GM18517 (cell line): ENCODE results near the gene KRT4.
"Not testable (repeated sequence)": the region's sequence is repeated elsewhere in the genome, so short reads cannot be mapped to it uniquely, and the experiment has no call there.

Experiments used
- ATAC-seq: cut with Tn5 transposase; IDR thresholded peaks from one replicate; pipeline ENCODE4 v1.9.1; 2021; ENCODE audit warnings: mild to moderate bottlenecking, moderate library complexity; ENCODE audit not compliant: unreplicated experiment

KRT4 gene

GRCh38 chr12:52776435-52776834 is 37.5 kb downstream of the KRT4 start:
- no peak for ATAC-seq

GRCh38 chr12:52774629-52775250 is 39.2 kb downstream of the KRT4 start:
- no peak for ATAC-seq

DNA sequence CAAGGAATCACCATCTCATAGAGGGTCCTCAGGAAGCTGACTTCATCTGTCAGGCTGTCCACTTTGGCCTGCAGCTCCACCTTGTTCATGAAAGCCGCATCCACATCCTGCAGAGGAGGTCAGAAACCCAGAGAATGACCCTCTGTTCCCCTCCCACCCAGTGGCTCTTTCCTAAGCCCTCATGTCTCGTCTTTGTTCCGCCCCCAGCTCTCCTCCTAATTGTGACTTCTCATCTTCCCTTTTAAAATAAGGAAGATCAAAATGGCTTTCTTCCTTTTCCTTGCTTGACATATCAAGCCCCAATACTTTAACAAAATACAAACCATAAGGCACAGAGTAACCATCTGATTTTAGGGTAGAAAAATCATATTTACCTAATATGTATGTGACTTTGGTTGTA is 41.1 kb downstream of the KRT4 start:
- ATAC-seq: no peak

GRCh38 chr12:52772188-52772587 is 41.7 kb downstream of the KRT4 start:
- no peak for ATAC-seq

DNA sequence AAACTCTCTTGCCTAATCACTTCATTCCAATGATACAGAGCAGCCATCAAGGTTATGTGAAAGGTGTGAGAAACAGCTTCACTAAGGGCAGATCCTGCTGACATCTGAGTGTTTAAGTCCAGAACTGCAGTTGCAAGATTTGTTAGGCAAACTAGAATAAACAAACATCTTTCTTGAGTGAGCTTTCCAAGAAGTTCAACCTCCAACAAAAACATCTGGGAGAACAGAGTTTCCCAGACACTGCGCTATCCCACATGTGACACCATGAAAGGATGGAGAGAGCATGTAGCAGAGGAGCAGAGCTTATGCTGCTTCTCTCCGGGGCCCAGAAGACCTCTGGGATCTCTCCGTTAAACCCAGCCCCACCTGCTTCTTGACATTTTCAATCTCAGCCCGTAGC is 42.4 kb downstream of the KRT4 start:
- no peak for ATAC-seq

DNA sequence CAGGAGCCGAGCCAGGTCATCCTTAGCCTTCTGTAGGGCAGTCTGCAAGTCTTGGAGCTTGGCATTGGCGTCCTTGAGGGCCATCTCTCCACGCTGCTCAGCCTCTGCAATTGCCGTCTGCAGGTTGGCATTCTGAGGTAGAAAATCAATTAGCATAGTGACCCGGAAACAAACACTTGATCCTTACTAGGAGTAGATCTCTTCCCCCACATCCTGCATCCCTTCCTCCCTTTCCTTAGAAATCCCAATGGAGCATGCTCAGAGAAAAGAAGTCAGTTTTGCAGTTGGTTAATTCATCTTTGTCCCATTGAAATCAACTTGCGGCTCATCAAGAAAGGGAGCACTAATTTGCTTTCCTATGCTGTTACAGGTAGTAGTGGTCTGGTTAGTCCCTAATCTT is 42.8 kb downstream of the KRT4 start:
- ATAC-seq: no peak

DNA sequence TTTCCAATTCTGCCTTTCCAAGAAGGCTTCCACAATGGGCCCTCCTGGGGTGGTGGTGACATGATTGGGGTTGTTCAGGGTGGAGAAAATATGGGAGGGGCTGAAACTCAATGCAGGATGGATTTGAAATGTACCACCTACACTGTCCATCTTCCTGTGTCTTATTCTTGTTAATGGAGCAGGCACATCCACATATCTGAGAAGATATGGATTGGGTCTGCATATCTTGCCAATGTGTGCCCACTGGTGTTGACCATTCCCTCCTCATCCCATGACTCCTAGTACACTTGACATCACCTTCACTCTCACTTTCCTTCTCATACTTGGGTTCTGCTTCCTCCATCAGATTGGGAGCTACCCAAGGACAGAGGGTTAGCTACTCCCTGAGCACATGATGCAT is 44.0 kb downstream of the KRT4 start:
- ATAC-seq: no peak

DNA sequence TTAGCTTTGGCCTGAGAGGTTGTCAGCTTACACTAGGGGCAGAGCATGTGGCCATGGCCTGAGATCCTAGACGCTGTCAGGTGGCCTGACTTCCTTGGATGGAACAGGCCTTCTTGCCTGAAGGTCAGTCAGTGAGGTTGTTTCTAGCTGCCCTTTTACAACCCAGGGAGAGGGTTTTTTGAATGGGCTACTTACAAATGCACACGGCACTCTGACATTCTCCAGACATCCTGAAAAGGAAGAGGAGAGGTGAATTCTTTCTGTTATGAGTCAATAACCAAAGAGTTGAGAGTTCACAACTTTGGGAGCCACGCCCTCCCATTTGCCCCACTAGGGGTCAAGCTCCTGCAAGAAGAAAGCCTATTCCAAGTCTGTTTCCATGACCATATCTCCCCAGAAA is 44.6 kb downstream of the KRT4 start:
- ATAC-seq: no peak

DNA sequence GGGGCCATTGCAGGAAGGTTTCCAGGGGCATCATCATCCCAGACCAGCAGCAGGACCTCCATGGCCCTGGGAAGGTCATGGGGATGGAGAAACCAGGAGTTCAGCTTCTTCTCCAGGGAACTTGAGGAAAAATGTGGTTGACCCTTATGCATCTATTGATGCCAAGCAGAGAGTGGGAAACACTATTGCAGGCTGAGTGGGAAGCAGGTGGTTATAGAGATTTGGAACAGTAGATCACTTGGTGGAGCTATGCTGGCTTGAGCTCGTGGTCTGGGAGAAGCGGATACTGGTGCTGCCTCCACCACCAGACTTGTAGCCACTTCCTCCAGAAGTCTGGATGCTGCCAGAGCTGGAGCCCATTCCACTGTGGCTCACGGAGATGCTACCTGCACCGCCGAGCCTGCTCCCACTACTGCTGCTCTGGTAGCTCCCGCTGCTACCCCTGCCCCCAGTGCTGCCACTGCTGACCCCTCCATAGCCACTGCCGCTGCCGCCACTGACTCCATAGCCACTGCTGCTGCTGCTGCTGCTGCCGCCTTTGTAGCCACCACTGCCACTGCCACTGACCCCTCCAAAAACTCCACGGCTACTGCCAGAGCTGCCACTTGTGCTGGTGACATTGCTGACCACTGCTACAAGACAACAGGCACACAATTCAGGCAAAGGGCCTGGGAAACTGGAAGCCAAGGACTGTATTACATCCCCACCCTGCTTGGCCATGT is 45.3 kb downstream of the KRT4 start:
- no peak for ATAC-seq

GRCh38 chr12:52767427-52767826 is 46.5 kb downstream of the KRT4 start:
- ATAC-seq: no peak

GRCh38 chr12:52767020-52767379 is 46.9 kb downstream of the KRT4 start:
- ATAC-seq: no peak

GRCh38 chr12:52766351-52767019 is 47.4 kb downstream of the KRT4 start:
- ATAC-seq: no peak

DNA sequence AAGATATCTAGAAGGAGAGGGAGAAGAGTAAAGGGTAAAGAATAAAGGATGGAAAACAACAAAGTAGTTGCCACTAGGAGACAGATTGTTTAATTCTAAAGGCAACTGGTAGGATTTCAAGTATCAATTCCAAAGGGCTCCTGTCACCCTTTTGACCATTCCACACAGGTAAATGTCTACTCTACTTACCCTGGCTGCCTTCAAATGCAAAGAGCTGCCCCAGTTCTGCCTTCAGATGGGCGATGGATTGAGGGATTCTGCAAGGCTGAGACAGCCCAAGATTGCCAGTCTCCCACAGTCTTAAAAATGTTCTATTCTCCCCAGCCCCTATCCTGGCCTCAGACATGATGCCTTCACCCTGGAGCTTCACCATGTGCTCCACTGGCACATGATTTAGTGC is 48.2 kb downstream of the KRT4 start:
- ATAC-seq: no peak

- ATAC-seq: no peak
Observed at GRCh38 chr12:52763991-52764390, 49.9 kb downstream of the KRT4 start.

DNA sequence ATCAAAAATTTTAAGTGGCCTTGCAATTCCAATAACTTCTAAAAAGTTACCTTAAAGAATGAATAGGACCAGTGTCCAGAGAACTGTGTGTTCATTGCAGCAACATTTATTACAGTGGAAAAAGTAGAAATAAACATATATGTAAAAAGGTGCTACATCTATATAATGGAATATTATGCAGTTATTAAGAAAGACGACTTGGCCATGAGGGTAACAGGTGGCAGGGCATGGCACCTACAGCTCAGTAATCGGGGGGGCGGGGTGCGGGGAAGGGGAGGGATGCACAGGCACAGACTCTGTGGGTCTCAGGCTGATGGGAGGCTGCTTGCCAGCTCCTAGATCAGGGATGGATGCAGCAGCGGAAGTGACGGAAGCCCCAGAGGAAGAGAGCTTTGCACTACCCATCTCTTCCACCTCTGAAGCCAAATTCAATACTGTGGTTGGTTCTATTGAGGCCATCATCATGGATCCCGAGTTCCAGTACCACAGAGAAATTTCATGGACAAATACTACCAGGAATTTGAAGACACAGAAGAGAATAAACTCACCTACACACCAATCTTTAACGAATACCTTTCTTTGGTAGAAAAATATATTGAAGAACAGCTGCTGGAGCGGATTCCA is 50.8 kb downstream of the KRT4 start:
- no peak for ATAC-seq

DNA sequence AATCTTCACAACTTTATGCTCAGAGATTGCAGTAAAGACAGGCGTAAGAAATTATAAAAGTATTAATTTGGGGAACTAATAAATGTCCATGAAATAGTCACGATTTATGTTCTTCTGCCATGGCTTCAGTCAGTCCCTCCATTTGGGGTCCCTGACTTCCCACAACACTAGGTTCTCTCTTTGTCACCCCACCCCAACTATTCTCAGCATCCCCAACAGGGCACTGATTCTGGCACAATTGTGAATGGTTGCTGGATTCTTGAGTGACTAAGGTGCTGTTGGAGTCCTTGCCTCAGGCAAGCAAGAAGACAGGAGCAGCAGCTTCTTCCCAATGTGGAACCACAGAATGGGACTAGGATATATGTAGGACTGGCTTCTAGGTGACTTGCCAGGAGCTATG is 52.1 kb downstream of the KRT4 start:
- no peak for ATAC-seq

DNA sequence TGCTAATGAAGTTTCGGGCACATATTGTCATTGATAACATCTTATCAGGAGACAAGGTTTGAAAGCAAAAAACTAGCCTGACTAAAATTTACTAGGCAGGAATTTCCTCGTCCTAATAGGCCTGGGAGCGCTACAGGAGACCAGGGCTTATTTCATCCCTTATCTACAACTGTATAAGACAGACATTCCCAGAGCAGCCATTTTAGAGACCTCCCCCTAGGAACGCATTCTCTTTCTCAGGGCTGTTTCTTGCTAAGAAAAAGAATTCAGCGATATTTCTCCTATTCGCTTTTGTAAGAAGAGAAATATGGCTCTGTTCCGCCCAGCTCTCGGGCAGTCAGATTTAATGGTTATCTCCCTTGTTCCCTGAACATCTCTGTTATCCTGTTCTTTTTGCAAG is 52.7 kb downstream of the KRT4 start:
- ATAC-seq: not testable (repeated sequence)

DNA sequence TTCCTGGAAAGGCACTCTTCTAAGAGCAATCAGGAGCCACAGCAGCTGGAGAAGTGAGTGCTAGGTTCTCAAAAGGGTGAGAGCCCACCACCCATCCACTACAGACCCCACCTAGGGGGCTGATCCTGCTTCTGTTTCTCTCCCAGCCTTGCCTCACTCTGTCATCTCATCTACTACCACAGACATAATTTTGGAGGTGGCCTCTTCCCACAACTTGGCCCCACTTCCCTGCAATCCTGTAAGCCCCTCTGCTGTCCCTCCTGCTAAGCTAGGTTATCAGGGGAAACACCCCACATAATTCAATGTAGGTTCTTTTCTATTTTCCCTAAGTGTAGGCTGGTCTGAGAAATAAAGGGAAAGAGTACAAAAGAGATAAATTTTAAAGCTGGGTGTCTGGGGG is 53.3 kb downstream of the KRT4 start:
- no peak for ATAC-seq

GRCh38 chr12:52759695-52760094 is 54.2 kb downstream of the KRT4 start:
- ATAC-seq: no peak

GRCh38 chr12:52759218-52759617 is 54.7 kb downstream of the KRT4 start:
- no peak for ATAC-seq

- no peak for ATAC-seq
Observed at GRCh38 chr12:52757449-52758176, 56.3 kb downstream of the KRT4 start.
